IPS-NIHi7 (cell line): ENCODE data around the gene AMOTL1.
A peak's percentile ranks its signal among the peaks of the same experiment; 100 is the strongest.

ENCODE experiments used
- DNase-seq: peaks from one replicate; pipeline ENCODE4 v3.0.0; 2012; ENCODE audit warnings: mixed read lengths; ENCODE audit errors: extremely low spot score

AMOTL1 gene

GRCh38 chr11:94855666-94856065, 87.5 kb downstream of the AMOTL1 start:
- no peak for DNase-seq

DNA sequence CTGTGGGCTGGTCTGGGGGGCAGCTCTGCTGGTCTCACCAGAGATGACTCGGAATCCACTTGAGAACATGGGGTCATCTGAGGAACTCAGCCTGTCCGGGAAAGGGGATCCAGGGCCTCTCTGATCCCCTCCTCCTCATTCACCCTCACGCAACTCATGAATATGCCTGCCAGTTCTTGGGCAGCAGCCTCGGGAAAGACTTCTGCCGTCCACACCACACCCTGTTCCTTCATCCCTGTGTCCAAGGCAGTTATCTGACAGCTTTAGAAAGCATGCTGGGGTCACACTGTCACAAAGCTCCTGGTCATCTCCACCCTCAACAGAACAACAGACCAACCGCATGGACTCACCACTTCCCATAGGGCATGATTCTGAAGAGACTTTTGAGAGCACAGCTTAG, 88.3 kb downstream of the AMOTL1 start:
- DNase-seq, result no peak

DNA sequence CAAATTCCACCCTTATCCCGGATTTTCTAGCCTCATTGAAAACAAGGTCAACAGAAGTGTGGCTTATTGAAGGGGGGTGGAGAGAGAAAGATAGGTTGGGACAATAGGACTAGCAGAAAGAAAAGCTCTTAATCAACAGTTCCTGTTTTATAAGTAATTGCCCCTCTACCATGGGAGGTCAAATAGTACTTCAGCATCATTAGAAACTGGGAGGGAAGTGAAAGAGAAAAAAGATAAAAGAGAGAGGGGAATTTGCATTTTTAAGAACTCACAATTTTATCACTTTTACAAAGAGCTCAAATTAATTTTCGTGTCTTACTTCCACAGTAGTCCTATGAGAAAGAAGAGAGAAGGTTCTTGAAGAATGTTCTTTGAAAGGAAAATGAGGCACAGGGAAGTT, 89.2 kb downstream of the AMOTL1 start:
- DNase-seq, result no peak

DNA sequence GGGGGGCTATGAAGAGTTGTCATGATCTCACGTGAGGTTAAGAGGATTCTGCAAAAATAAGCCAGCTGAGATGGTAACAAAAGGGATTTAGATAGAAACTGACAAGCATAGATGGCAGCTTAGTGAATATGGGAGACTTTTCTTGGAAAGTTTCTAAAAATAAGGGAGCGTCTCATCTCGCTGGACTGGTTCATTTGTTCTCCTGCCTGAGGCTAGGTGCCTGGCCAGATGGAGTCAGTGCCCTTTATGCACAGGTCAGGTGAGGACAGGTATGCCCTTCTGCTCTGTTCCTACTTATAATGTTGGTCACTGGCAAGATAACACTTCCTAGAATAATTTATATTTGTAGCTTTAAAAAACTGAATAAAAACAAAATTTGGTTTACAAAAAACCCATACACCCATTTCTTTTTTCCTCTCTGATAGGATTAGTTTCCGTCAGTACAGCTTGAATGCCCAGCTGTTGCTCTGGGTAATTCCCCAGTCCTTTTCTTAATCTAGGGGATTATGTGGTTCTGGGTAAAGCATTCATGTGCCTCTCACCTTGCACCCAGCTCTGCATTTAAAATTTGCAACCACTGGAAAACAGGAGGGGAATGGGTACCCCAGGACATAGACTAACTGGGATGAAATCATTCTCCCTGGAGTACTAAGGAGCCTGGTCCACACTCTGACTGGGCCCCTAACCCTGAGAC, 90.0 kb downstream of the AMOTL1 start:
- no peak for DNase-seq

DNA sequence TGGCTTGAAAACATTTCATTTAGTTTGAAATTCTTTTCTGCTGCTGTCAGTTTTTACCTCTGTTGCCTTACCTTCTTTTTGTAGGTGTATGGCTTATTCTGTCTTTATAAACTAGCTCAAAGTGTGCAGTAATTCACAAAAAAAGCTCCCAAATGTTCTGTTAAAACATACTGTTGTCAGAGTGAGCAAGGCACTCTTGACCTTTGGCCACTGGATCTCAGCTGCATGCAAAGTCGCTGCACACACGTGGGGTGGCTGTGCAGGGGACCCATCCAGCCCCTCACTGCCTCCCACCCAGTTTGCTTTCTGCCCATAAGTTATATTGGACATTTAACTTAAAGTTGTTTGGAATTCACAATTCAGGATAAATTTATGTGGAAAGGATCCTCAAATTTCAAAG, 92.2 kb downstream of the AMOTL1 start:
- no peak for DNase-seq

DNA sequence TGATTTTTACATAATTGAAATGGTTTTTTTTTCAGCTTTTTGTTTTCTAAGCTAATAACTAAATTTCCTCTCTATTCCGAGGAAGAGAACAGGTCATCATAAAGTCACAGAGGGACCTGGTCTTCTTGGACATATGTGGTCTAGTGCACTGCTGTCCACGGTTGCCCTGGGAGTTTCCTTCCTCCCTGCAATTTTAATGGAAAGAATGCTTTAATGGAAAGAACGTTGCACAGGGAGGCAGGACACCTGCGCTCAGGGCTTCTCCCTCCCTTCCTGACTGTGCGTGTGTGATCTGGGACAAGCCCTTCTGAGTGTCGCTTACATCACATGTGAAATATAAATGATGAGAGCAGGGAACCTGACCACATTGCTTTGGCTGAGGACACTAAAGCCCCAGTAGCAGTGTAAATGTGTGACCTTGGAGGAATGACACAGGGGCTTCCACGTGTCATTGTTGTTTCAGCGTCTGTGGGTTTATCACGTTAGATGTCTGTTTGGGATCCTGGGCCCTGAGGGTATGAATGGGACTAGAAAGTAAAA, 93.2 kb downstream of the AMOTL1 start:
- DNase-seq, result no peak

DNA sequence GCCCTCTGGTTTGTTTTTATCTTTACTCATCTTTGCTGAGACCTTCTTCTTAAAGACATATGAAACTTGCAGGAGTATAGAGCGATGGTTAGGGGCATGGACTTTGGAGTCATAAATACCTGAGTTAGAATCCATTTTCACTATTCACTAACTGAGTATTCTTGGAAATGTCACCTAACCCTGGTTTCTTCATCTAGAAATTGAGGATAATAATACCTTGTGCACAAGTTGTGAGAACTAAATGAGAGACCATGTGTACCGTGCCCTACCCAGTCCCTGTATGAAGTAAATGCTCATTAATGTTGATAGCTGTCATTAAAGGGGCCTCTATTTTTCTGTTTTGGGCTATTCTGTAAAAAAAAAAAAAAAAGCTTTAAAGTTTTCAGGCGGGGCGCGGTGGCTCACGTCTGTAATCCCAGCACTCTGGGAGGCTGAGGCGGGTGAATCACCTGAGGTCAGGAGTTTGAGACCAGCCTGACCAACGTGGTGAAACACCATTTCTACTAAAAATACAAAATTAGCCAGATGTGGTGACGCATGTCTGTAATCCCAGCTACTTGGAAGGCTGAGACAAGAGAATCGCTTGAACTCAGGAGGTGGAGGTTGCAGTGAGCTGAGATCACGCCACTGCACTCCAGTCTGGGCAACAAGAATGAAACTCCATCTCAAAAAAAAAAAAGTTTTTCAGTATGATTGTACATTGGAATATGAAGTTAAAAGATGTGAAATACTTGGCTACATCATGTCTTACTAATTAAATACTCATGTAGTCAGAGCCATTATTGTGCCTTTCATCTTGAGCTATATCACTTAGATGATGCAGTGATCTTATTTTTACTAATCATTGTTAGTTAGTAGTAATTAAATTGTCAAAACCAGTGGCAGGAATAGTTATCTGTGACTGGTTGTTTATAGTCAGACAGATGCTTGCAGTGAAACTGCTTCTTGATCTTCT, 95.0 kb downstream of the AMOTL1 start:
- no peak for DNase-seq

GRCh38 chr11:94864506-94865045, 96.4 kb downstream of the AMOTL1 start:
- no peak for DNase-seq

DNA sequence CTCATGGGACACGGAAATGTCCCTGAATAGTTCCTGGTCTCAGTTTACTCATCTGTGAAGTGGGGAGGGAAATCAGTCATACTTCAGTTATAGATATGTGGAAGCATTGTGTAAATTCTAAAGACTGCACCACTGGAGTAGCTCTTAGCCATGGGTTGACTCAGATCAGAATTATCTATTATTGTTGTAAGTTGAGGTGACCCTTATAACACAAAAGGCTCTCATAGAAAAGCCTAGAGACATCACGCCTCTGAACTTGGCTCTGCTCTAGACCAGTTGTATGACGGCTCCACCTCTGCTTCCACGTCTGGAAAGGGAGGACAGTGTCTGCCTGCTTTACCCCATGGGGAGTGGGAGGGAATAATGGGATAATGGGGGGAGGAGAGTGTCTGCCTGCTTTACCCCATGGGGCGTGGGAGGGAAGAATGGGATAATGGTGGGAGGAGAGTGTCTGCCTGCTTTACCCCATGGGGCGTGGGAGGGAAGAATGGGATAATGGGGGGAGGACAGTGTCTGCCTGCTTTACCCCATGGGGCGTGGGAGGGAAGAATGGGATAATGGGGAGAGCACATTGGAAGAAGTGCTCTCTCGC, 98.2 kb downstream of the AMOTL1 start:
- DNase-seq, result no peak

GRCh38 chr11:94866936-94867795, 99.0 kb downstream of the AMOTL1 start:
- DNase-seq, result no peak

DNA sequence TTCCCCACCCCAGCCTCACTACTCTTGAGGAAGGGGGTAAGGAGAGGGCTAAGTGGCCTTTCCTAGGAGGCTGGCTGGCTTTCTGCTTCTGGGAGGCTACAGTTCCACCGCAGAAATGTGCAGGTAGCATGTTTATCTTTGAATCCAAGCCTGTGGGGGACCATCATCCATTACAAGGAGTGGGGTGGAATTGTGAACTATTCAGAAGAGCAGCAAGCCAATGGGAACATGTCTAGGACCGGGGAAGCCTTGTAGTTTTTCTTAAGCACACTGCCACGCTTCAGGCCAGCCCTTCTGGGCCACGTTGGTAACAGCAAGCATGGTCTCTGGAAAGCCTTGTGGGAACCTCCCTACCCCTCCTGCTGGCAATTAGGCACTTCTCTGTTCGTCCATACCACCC, 100.3 kb downstream of the AMOTL1 start:
- no peak for DNase-seq

- DNase-seq, result no peak
Observed at GRCh38 chr11:94869186-94869585, 101.0 kb downstream of the AMOTL1 start.

- no peak for DNase-seq
Observed at GRCh38 chr11:94870422-94870821, 102.3 kb downstream of the AMOTL1 start.

- no peak for DNase-seq
Observed at GRCh38 chr11:94871491-94872185, 103.5 kb downstream of the AMOTL1 start.

GRCh38 chr11:94873916-94874540, 105.9 kb downstream of the AMOTL1 start:
- DNase-seq, result no peak

DNA sequence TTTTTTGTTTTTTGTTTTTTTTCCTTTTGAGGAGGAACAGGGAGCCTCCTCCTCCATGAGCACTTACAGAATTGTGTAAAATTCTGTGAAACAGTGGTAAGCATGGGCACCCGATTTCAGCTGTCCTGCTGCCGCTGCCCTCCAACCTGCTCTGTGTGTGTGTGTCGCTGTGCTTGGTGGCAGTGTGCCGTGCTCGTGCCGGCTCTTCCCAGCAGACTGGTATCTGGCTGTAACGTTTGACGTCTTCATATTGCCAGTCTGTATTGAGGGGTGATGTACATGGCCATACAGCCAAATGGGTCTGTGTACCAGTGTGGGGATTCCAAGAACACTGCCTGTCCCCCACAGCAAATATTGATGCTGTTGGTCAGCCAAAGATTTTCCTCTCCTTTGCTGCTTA, 108.1 kb downstream of the AMOTL1 start:
- DNase-seq, result no peak

DNA sequence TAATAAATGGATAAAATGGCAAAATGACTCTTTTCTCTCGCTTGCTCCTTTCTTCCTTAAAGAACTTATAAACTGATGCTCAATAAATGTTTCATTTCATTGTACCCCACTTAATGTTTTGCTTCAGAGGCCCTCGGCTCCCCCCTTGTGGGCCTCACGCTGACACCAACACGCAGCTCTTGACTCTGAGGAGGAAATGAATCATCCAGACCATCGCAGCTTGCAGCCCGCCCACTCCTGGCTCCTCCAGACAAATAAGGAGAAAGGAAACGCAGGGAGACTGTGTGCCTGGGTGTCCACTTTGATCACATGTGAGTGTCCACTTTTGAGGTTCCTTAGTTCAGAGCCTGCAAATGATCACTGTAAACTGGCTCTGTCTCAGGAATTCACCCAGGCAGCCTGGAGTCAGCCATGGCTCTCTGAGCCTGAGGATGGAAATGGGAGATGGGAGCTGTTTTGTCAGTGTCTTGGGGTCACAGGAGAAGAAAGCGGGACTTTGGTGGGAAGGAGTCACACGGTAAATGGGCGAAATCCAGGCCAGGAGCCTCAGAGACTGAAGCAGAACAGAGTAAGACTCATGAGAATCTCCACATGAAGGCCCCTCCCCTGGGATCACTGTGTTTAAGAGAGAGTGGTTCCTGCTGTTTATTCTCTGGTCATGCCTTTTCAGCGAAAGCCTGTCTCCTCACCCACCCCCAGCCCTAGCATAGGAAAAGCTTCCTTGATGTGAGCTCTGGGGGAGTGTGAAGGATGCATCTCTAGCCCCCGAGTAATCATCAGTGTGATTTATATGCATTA, 108.7 kb downstream of the AMOTL1 start:
- DNase-seq, result peak; percentile 48

DNA sequence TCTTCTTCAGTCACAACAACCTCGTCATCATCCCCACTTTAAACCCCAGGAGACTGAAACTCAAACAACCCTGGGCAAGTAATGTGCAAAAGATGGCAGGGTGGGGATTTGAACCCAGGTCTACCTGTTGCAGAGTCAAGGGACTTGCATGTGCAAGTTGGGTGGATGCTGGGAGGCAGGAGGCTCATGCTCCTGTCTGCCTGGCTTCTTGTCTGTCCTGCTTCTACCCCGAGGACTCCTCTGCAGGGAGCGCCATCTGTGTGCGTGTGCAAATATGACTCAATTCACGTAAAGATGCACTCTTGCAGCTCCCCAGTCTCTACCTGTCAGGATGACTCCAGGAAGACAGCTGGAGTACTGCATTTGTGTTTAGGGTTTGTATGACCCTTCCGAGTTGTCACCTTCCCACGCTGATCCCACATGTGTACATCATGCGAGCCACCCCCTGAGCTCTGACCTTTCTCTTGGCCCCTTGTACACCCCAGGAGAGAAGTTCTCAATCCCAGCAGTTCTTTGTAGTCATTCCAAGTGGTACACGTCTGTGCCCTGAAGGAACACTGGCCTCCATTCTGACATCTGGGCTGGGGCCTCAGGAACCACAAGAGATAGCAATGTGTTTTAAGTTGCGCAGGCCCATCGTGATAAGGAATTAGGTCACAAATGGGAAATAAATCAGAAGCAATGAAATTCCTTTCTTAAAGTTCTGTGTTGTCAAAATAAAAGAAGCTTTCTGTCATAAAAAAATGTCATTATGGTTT, 109.5 kb downstream of the AMOTL1 start:
- DNase-seq, result no peak
